Neural crest cell (in vitro differentiated cells): ENCODE data around the gene SLC7A1. TPM values are rescaled to one million over a fixed set of nuclear protein-coding genes. Genes with fewer than 3 reads are reported as not detected.

ENCODE experiments used
- DNase-seq: peaks from one replicate; pipeline ENCODE4 v3.0.0; 2021; ENCODE audit warnings: low read depth, mixed read lengths, low spot score
- H3K27ac Mint-ChIP-seq: one replicate; pipeline ENCODE4 v1.8.0; 2021; ENCODE audit warnings: mild to moderate bottlenecking, mixed read lengths; ENCODE audit not compliant: unreplicated experiment
- H3K27me3 Mint-ChIP-seq: 2 replicates; pipeline ENCODE4 v1.8.0; 2021; ENCODE audit warnings: low read depth, mild to moderate bottlenecking, mixed read lengths
- H3K36me3 Mint-ChIP-seq: 2 replicates; pipeline ENCODE4 v1.8.0; 2021; ENCODE audit warnings: low read depth, mild to moderate bottlenecking, mixed read lengths
- H3K4me1 Mint-ChIP-seq: 2 replicates; pipeline ENCODE4 v1.8.0; 2021; ENCODE audit warnings: mixed read lengths
- H3K4me3 Mint-ChIP-seq: one replicate; pipeline ENCODE4 v1.8.0; 2021; ENCODE audit warnings: mild to moderate bottlenecking, mixed read lengths
- H3K9me3 Mint-ChIP-seq: 2 replicates; pipeline ENCODE4 v1.8.0; 2021; ENCODE audit warnings: mixed read lengths
- total RNA-seq: library from RNA; stranded (reverse); gene quantifications from 2 replicates; pipeline ENCODE4 v1.2.1, GENCODE V29; 2021
- TF ChIP-seq, protein P1 (sequence below): fragments of 200-600 bp; sonication (generic); conservative IDR thresholded peaks from 2 replicates; pipeline ENCODE4 v1.5.0; 2021; ENCODE audit warnings: antibody characterized with exemption, mild to moderate bottlenecking

The SLC7A1 gene
- total RNA-seq, 1 donor from 2014 or later, result 69.7 TPM

DNA sequence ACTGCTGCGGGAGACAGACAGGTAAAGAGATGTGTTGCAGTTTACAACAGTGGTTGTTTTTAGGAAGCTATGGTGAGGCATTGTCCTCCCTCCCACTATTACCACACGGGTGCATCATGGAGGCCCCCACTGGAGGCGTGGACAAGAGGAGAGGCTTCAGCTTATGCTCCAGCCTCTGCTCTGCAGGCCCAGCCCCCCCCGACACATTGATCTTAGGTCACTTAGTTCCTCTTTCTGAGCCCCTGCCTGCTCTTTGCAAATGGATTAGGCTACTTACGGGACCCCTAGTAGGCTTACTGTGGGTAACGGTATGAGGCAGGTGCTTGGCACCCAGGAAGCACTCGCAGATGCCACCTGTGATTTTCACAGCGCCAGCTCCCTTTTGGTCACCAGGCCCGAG, 123.9 kb downstream of the SLC7A1 start:
- H3K4me3 Mint-ChIP-seq, result no peak overlapping the region
- no peaks in the 10 kb centered on the region for H3K4me1 Mint-ChIP-seq
- H3K36me3 Mint-ChIP-seq, result no peaks in the 10 kb centered on the region
- TF ChIP-seq, protein P1, sequence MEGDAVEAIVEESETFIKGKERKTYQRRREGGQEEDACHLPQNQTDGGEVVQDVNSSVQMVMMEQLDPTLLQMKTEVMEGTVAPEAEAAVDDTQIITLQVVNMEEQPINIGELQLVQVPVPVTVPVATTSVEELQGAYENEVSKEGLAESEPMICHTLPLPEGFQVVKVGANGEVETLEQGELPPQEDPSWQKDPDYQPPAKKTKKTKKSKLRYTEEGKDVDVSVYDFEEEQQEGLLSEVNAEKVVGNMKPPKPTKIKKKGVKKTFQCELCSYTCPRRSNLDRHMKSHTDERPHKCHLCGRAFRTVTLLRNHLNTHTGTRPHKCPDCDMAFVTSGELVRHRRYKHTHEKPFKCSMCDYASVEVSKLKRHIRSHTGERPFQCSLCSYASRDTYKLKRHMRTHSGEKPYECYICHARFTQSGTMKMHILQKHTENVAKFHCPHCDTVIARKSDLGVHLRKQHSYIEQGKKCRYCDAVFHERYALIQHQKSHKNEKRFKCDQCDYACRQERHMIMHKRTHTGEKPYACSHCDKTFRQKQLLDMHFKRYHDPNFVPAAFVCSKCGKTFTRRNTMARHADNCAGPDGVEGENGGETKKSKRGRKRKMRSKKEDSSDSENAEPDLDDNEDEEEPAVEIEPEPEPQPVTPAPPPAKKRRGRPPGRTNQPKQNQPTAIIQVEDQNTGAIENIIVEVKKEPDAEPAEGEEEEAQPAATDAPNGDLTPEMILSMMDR, result no peak
- H3K9me3 Mint-ChIP-seq, result no peaks in the 10 kb centered on the region
- DNase-seq, result no peak
- no peaks in the 10 kb centered on the region for H3K27me3 Mint-ChIP-seq
- no peak overlapping the region for H3K27ac Mint-ChIP-seq

DNA sequence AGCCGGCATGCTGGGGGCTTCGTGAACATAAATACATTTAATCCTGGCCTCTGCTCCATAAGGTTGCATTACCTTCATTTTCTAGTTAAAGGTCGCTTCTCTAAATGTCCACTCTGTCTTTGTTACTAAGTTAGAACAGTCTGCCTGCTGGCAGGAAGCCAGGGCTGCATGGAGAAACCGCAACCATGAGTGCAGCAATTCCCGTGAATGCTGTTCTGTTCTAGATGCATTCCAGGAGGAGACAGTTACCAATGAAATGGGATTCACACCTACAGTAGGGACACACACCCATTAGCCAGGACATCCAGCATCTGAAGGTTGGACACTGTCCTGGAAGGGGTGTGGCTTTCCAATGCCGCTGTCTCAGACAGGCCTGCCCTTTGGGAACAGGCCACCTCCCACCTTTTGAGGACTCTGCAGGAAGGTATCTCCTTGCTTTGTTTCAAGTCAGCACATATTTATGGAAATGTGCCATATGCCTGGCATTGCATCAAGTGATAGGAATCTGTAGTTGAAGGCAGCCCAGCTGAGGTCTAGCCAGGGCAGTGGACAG, 129.7 kb downstream of the SLC7A1 start:
- Mint-ChIP-seq H3K27ac (no peak overlapping the region), H3K27me3 (no peaks in the 10 kb centered on the region), H3K4me1 (no peaks in the 10 kb centered on the region), H3K9me3 (no peaks in the 10 kb centered on the region), H3K36me3 (no peaks in the 10 kb centered on the region), H3K4me3 (no peak overlapping the region)
- no peak for DNase-seq
- TF ChIP-seq, protein P1, result no peak

DNA sequence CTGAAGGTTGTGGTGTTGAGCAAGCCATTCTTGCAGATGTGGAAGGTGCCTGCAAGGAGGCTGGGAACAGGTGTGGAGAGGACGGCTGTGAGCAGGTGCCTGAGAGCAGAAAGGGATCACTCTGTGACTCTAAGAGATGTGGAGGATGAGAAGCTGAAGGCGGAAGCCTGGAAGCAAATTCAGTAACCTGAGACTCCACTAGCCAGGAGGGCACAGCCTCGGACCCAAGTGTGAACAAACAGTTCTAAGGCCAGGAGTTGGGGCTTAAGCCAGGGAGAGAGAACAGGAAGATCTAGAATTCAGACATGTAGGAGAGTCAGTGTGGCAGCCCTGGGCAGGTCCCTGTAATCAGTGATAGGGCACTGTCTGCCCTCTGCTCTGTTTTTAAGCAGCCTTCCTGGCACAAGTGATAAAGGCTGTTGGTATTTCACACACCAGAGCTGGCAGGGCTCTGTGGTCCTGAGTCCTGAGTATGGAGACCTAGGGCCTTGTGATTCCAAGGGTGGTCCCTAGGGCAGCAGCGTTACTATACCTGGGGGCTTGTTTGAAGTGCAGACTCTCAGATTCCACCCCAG, 131.3 kb downstream of the SLC7A1 start:
- H3K27me3 Mint-ChIP-seq, result peaks cover 3% of the 10 kb centered on the region
- H3K9me3 Mint-ChIP-seq, result no peaks in the 10 kb centered on the region
- no peaks in the 10 kb centered on the region for H3K4me1 Mint-ChIP-seq
- no peaks in the 10 kb centered on the region for H3K36me3 Mint-ChIP-seq
- TF ChIP-seq, protein P1, result no peak
- no peak overlapping the region for H3K4me3 Mint-ChIP-seq
- no peak overlapping the region for H3K27ac Mint-ChIP-seq
- DNase-seq, result no peak

DNA sequence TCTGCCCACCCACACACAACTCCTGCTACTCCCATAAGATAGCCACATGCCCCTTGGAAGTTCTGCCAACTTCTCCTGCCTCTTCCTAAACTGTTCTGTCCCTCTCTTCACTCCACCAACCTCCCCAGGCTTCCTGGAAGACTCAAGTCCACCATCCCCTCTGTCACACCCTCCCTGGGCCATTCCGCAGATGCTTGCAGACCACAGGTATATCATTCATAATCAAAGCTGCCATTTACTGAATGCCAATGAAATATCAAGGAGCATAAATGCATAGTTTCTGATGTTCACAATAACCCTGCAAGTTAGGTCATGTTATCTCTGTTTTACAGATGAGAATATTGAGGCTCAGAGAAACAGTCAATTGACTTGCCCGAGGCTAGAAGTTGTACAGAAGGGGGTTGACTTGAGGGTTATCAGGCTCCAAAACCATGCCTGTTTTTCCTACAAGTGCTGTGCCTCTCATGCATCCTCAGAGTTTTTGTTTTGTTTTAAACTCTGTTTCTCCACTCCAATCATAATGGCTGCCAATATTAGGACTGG, 135.6 kb downstream of the SLC7A1 start:
- TF ChIP-seq, protein P1, result no peak
- H3K27me3 Mint-ChIP-seq, result peaks cover 3% of the 10 kb centered on the region
- no peaks in the 10 kb centered on the region for H3K4me1 Mint-ChIP-seq
- DNase-seq, result no peak
- no peaks in the 10 kb centered on the region for H3K36me3 Mint-ChIP-seq
- H3K9me3 Mint-ChIP-seq, result peaks cover 3% of the 10 kb centered on the region
- no peak overlapping the region for H3K27ac Mint-ChIP-seq
- H3K4me3 Mint-ChIP-seq, result no peak overlapping the region
